ENCODE data around the gene EFCAB10.

DNA sequence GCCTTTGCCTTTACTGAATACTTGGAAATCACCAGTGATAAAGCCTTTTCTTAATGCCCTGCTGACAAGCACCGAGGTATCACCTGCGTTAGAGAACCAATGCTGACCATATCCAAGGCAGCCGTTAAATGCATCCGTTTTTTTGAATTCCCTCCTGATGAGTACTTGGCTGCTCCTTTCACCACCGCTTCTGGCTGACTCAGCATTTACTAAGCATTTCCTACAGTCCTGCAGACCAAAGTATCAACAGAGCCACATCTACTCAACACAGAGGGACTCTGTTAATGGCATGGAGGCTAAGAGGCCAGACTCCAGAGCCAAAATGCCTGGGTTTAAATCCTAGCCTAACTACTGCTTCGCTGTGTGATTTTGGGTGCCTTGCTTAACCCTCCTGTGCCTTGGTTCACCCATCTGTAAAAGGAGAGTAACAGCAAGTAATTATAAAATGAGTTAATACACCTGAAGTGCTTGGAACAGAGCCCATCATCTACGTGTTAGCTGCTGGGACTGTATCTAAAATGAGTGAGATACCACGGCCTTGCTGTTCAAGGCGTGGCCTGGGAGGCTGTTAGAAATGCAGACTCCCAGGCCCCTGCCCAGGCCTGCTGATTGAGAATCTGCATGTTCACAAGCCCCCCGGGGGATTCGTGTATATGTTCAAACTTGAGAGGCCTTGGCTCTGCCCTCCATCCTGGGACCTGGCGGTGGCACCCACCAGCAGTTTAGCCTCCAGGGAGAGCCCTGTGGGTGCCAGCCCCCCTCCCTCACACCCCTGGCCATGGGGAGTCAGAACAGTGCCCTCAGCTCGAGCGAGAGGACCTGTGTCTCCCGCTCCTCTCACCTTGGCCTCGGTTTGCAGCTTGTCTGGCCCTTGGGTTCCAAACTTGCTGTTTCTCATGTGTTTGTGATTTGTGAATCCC lies 30.8 kb upstream of the EFCAB10 start:
- TF ChIP-seq, protein P1, sequence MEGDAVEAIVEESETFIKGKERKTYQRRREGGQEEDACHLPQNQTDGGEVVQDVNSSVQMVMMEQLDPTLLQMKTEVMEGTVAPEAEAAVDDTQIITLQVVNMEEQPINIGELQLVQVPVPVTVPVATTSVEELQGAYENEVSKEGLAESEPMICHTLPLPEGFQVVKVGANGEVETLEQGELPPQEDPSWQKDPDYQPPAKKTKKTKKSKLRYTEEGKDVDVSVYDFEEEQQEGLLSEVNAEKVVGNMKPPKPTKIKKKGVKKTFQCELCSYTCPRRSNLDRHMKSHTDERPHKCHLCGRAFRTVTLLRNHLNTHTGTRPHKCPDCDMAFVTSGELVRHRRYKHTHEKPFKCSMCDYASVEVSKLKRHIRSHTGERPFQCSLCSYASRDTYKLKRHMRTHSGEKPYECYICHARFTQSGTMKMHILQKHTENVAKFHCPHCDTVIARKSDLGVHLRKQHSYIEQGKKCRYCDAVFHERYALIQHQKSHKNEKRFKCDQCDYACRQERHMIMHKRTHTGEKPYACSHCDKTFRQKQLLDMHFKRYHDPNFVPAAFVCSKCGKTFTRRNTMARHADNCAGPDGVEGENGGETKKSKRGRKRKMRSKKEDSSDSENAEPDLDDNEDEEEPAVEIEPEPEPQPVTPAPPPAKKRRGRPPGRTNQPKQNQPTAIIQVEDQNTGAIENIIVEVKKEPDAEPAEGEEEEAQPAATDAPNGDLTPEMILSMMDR (IDR thresholded peaks at IDR 0.05 in 8 of 11, conservative IDR thresholded peaks at IDR 0.05 in 3 of 11), result no peak
- no peak for TF ChIP-seq POLR2A (IDR thresholded peaks at IDR 0.05)

Data from spleen (tissue), 7 donors.